GM12873 (cell line): Measurements from ENCODE around the gene SRRM1.

Source experiments
- TF ChIP-seq, protein P1 (sequence below): IDR thresholded peaks from 2 replicates; pipeline ENCODE4 v1.5.1; 2012; ENCODE audit warnings: low read depth, mild to moderate bottlenecking, moderate library complexity, low read length, control low read depth; ENCODE audit not compliant: insufficient read depth; ENCODE audit errors: missing control alignments

SRRM1 gene

DNA sequence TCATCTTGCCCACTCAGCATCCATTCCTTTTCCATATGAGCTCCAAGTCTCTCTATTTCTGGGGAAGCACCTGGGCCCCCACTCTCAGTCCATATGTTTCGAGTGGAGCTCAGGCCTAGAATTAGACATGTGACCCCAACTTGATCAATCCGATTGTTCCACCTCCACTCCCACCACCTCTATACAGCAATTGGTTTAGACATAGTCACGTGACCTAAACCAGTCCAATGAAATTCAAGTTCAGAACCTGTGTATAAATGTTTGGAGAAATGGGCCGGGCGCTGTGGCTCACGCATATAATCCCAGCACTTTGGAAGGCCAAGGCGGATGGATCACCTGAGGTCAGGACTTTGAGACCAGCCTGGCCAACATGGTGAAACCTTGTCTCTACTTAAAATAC is 72.6 kb downstream of the SRRM1 start:
- TF ChIP-seq, protein P1, sequence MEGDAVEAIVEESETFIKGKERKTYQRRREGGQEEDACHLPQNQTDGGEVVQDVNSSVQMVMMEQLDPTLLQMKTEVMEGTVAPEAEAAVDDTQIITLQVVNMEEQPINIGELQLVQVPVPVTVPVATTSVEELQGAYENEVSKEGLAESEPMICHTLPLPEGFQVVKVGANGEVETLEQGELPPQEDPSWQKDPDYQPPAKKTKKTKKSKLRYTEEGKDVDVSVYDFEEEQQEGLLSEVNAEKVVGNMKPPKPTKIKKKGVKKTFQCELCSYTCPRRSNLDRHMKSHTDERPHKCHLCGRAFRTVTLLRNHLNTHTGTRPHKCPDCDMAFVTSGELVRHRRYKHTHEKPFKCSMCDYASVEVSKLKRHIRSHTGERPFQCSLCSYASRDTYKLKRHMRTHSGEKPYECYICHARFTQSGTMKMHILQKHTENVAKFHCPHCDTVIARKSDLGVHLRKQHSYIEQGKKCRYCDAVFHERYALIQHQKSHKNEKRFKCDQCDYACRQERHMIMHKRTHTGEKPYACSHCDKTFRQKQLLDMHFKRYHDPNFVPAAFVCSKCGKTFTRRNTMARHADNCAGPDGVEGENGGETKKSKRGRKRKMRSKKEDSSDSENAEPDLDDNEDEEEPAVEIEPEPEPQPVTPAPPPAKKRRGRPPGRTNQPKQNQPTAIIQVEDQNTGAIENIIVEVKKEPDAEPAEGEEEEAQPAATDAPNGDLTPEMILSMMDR = no peak

DNA sequence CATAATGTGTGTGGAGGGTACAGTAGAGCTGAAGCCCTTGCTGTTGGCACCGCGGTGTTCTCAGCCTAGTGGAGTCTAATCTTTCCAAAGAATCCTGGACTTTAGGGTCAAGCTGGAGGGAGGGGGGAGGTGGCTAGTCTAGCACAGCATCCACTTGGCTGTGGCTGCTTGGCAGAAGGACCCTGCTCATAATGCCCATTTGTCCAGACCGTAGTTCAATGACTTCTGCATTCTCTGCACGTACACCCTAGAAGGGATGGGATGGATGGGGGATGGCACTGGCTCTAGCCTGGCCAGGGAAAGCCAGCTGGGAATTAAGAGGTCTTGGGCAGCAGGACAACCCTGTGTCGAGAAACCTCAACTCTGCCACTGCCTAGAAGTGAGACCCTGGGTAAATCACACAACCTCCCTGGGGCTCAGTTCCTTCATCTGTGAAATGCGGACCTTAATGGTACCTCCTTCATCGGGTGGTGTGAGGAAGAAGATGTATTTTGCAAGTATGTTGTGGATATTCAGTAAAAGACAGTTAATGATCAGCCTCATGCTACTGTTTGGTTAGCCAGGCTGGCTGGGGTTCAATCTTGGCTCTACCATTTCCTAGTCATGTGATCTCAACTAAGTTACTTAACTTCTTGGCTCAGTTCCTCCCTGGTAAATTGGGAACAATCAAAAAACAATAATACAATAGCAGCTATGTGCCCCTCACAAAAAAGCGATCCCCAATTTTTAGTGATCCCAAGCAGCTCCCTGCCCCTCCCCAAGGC is 75.0 kb downstream of the SRRM1 start:
- TF ChIP-seq, protein P1 = no peak

DNA sequence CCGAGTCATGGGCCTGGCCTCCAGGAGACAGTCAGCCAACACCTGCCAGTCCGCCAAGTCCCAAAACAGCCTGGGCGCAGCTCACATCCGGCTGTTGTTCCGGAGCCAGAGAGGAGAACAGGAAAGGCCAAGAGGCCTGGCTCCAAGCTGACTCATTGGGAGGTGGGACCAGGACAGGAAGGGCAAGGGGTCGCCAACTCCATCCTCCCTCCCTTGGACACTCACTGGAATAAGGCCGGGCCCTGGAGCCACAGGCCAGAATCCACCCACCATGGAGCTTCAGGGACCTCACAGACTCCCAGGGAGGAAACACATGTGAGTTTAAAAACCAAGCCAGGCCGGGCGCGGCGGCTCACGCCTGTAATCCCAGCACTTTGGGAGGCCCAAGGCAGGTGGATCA is 77.0 kb downstream of the SRRM1 start:
- TF ChIP-seq, protein P1 = no peak

DNA sequence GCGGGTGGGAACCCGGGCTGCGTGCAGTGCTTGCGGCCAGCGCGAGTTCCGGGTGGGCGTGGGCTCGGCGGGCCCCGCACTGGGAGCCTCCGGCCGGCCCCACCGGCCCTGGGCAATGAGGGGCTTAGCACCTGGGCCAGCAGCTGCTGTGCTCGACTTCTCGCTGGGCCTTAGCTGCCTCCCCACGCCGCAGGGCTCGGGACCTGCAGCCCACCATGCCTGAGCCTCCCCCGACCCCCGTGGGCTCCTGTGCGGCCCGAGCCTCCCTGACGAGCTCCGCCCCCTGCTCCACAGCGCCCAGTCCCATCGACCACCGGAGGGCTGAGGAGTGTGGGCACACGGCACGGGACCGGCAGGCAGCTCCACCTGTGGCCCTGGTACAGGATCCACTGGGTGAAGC is 78.4 kb downstream of the SRRM1 start:
- TF ChIP-seq, protein P1 = no peak
